ENCODE results near the gene DUSP3.
"Not testable (repeated sequence)": the region's sequence is repeated elsewhere in the genome, so short reads cannot be mapped to it uniquely, and the experiment has no call there.

Gene DUSP3

DNA sequence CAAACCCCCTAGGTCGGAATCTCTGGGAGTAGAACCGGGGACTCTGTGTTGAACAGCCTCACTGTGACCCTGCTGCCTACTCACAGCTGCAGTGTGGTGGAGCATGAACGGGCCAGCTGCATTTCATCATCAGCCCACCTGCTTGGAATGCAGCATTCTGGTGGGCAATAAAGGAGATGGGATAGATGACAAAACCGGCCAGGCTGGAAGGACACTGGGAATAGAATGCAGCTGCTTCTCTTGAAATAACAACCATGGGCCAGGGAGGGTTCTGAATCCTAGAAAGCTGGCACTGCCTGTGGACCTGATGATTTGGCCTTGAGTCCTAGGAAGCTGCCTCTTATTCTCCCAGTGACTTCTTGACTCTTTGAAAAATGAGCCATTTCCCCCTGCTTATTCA is 25.0 kb upstream of the DUSP3 start:
- FAIRE-seq (no peak), DNase-seq (ENCODE audit: insufficient read length, low spot score) (no peak)

DNA sequence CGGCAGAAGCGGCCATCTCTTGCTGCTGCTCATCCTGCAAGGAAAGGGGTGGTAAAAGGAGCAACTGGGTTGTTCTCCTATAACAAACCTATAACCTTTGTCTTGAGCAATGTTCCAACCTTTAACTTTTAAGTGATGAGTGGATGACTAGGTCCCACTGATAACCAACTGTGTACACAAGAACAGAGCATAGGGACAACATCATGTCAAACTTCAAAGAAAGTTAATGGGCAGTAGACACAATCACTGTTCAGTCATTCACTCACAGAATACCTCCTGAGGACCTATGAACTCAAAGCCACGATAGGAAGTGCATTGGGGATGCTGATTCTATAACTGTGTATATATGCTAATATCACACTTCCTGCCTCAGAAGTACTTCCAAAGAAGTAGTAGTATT is 23.1 kb upstream of the DUSP3 start:
- FAIRE-seq = peak; percentile 46

DNA sequence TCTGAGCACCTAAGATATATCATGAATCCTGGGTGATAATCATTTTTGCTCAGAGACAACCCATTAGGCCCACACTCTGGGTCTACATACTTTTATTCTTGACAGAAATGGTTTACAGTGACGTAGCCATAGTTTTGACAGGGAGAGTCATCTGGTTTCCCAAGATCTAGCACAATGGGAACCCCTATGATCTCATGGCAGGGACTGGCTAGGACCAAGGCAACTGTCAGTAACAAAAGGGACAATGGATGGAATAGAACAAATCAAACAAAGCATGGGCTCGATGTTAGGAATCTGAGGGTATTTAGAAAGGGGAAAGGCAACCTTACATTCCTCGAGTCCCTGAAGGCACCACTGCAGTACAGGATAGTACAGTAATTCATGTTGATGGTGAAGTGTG is 22.0 kb upstream of the DUSP3 start:
- FAIRE-seq (no peak), DNase-seq (ENCODE audit: insufficient read length, low spot score) (no peak)

More for the DNA sequence above, 23.1 kb upstream of the DUSP3 start:
- no peak for DNase-seq (ENCODE audit: insufficient read length, low spot score)

DNA sequence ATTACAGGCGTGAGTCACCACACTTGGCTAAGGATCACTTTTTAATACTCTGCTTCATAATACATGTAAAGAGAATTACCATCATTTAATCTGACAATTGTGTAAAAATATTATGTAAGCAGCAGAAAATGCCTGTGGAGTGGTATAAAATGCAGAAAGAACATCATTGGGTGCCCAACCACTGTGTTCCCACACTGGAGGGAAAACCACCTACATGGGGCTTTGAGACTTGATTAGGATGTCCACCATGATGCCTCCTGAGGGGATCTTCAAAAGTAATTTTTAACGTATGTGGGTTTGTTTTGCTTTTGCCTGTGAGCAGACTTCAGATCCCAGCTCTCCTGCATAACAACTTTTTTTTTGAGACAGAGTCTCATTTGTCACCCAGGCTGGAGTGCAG is 20.3 kb upstream of the DUSP3 start:
- no peak for FAIRE-seq
- DNase-seq (ENCODE audit: insufficient read length, low spot score) = no peak

DNA sequence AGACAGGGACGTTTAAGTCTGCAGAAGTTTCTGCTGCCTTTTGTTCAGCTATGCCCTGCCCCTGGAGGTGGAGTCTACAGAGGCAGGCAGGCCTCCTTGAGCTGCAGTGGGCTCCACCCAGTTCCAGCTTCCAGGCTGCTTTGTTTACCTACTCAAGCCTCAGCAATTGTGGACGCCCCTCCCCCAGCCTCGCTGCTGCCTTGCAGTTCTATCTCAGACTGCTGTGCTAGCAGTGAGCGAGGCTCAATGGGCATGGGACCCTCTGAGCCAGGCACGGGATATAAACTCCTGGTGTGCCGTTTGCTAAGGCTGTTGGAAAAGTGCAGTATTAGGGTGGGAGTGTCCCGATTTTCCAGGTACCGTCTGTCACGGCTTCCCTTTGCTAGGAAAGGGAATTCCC is 19.2 kb upstream of the DUSP3 start:
- not testable (repeated sequence) for FAIRE-seq; DNase-seq (ENCODE audit: insufficient read length, low spot score)

DNA sequence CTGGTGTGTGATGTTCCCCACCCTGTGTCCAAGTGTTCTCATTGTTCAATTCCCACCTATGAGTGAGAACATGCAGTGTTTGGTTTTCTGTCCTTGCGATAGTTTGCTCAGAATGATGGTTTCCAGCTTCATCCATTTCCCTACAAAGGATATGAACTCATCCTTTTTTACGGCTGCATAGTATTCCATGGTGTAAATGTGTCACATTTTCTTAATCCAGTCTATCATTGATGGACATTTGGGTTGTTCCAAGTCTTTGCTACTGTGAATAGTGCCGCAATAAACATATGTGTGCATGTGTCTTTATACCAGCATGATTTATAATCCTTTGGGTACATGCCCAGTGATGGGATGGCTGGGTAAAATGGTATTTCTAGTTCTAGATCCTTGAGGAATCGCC is 13.9 kb upstream of the DUSP3 start:
- DNase-seq (ENCODE audit: insufficient read length, low spot score); FAIRE-seq: not testable (repeated sequence)

DNA sequence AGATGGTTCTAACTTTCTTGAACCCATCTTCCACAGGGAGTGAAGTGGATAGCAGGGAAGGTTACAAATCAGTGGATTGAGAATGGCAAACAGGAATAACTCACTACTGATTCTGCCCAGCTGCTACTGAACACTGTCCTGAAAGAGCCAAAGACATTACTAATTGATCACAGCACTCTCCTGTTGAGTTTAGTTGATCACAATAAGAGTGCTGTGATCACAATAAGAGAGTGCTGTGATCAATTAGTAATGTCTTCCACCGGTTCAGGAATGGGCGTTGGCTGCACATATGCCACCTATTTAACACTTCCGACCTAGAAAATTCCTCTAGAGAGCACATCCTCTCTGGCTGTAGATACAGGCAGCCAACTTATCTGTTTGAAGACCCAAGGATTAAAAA is 12.8 kb upstream of the DUSP3 start:
- FAIRE-seq = peak; percentile 91

DNA sequence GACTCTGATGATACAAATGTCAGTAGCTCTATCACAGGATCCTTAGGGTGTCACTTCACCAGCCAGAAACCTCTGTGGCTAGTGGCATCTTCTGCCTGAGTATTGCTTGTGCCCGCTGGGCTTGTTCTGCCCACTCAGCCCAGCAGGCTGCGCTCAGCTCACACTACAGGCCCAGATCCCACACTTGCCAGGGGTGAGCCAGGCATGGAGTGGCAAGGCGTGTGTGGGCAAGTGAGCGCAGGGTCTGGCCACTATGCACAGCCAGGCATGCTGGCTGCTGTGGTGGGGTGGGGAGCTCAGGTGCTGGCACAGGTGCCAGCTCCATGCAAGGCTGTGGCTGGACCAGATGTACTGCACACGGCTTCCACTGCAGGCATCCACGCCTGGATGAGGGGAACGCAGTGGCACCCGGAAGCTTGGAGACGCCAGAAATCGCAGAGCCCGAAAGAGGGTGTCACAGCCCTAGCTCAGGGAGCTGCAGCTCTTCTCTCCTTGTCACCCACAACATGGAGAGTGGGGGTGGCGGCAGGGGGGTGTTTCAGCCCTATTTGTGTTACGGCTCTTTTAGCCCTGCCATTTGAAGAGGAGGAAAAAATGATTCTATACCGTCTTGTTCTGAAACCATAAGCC is 11.6 kb upstream of the DUSP3 start:
- DNase-seq (ENCODE audit: insufficient read length, low spot score) (no peak), FAIRE-seq (peak; percentile 38)

More for the DNA sequence above, 12.8 kb upstream of the DUSP3 start:
- DNase-seq (ENCODE audit: insufficient read length, low spot score) = peak; percentile 76

DNA sequence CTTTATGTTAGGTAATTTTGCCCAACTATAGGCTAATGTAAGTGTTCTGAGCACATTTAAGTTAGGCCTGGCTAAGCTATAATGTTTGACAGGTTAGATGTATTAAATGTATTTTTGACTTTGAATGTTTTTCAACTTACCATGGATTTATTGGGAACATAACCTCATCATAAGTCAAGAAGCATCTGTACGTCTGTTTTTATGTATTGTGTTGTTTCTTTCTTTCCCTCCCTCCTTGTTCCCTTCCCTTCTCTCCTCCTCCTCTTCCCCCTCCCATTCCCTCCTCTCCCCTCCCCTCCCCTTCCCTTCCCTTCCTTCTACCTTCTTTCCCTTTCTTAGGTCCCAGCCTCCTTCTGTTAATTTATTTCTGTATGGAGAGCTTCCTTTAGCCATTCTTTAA is 10.7 kb upstream of the DUSP3 start:
- no peak for FAIRE-seq

DNA sequence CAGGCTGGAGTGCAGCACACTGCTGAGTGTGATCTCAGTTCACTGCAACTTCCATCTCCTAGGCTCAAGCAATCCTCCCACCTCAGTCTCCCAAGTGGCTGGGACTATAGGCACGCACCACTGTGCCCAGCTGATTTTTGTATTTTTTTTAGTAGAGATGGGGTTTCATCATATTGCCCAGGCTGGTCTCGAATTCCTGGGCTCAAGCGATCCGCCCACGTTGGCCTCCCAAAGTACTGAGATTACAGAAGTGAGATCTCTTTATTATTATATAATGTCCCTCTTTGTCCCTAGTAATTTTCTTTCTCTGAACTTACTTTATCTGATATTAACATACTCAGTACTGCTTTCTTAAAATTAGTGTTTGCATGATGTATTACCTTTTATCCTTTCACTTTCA is 9.8 kb upstream of the DUSP3 start:
- DNase-seq (ENCODE audit: insufficient read length, low spot score) (no peak), FAIRE-seq (no peak)

More for the DNA sequence above, 10.7 kb upstream of the DUSP3 start:
- DNase-seq (ENCODE audit: insufficient read length, low spot score) = no peak

DNA sequence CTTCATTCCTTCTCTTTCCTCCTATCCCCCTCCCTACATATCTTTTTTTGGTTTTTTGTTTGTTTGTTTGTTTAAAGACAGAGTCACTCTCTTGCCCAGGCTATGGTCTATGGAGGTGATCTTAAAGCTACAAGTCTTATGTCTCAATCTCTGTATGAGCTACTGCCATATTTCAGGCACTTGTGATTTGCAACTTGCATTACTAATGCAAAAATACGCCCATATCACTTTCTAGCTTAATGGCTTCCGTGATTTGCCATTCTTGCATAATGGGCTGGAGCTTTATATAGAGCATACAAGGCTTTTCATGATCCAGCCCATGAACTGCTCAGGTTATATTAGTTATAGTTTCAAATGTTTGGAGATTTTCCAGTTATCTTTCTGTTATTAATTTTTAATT is 9.0 kb upstream of the DUSP3 start:
- no peak for DNase-seq (ENCODE audit: insufficient read length, low spot score)
- no peak for FAIRE-seq

DNA sequence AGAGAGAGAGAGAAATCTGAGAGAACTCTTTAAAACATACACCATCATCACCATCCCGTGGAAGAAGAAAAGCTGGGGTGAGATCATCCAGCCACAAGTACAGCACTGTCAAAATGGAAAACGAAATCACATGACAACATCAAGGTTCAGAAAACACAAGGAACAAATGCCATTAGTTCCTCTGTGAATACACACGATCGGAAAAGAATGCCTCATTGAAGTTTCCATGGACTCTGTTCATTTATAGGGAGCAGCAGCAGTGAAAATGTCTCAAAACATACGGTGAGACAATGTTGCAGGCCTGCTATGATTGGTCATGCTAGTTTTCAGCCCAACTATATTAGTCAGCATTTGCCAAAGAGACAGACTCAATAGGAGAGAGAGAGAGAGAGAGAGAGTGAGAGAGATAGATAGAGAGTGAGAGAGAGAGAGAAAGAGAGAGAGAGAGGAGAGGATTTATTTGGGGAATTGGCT is 5.9 kb upstream of the DUSP3 start:
- DNase-seq (ENCODE audit: insufficient read length, low spot score) = no peak

DNA sequence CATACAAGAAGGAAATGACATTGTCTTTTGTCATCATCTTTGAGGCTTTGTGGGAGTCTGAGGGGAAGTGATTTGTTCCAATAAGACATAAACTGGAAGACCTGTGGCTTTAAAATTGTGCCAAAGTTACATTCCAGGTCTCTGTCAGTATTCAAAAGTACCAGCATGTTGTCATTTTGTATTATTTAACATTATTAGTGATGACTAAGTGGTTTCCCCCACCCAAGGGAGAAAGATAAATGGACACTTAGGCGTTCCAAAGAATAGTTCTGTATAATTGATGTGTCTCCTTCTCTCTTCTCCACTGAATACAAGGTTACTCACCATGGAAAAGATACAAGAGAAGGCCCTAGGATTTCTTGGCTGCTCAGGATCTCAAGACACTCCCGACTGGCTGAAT is 5.3 kb upstream of the DUSP3 start:
- FAIRE-seq = no peak
- no peak for DNase-seq (ENCODE audit: insufficient read length, low spot score)

More for the DNA sequence above, 5.9 kb upstream of the DUSP3 start:
- no peak for FAIRE-seq

DNA sequence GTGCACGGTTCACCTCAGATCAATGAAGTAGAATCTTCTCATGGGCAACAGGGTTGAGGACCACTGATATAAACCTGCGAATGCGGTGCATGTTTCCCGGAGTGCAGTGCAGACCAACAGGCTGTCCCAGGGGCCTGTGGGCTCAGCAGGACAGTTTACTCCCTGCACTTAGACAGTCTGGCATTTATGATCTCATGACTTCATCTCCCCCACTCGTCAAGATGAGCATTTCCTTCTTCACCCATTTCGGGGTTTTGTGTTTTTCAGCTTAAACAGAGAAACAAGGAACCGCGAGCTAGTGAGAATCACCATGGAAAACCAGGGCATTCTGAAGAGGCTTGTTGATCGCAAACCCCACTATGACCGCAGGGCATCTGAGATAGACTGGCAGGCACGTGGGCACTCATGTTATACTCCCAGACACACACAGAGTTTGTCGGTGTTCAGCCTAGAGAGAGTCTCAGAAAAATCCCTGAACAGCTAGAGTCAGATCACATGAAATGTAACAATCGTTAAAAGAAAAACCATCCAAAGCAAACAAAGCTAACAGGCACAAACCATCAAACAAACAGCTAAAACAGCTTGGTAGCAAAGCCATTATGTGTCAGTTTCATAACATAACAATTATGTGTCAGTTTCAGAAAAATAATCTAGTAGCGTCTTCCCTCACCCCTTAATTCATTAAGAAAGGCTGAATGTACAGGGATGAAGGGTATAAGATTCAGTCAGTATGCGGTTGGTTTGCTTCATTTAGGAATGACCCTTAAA is 4.3 kb upstream of the DUSP3 start:
- FAIRE-seq (no peak), DNase-seq (ENCODE audit: insufficient read length, low spot score) (no peak)

DNA sequence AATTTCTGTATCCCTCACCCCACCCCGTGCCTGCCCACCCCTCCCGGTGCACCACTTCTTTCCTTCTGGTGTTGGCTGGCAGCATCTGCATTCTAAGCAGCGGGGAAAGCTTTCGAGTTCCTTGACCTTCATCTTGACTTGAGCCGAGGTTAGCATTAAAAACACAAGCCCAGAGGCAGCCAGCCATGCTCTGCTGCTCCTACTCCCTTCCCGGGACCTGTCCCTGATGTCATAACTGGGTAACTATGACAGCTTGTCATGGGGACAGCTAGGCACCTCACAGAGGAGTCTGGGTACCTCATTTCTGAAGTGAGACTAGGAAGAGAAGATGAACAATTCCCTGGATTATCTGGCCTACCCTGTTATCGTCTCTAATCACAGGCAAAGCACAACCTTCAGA is 1.4 kb upstream of the DUSP3 start, which contains the start of gene CFAP97D1:
TSS of gene CFAP97D1 (plus strand) at position 301 of the 400 bp plus-strand sequence. CDS start at position 329, 28 bp downstream.
- FAIRE-seq = no peak

DNA sequence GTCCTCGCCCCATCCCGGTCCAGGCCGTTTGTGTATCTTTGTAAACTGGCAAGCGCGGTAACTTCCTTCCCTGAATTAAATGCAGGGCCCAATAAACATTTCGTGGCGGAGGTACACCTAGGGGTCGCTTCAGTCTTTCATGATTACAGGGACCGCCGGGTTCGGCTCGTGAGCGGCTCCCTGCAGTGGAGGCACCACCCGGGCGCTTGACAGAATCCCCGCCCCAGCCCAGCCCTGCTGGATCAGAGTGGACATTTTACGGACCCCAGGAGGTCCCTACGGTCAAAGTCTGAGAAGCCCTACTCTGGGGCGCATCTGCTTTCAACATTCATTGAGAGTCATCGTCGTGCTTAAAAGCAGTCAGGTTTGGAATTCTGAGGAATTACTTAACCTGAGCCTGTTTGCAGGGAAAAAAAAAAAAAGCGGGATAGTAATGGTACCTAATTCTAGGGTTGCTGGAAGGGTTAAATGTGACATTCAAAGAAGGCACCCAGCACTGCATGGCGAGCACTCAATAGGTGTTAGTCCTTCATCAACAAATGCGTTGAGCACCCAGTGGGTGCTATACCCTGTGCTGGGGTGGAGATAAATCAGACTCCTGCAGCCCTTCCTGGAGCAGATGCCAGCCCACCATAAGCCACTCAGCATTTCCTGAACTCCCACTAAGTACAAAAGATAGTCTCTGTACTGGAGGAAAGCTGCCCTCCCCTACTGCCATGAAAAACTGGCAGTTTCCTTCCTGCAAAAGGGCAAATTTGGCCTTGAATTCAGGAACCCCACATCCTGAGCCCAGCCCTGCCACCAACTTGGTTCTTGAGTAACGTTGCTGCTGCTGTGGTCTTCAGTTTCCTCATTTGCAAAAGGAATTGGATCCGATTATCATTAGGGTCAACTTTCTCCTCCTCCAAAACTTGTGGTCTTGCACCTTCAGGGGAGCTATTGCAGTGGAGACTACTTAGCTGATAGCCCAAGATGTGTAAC is 658 bp upstream of the DUSP3 start:
- no peak for DNase-seq (ENCODE audit: insufficient read length, low spot score)
- FAIRE-seq = no peak

More for the DNA sequence above, 1.4 kb upstream of the DUSP3 start, which contains the start of gene CFAP97D1:
- DNase-seq (ENCODE audit: insufficient read length, low spot score) = no peak

DNA sequence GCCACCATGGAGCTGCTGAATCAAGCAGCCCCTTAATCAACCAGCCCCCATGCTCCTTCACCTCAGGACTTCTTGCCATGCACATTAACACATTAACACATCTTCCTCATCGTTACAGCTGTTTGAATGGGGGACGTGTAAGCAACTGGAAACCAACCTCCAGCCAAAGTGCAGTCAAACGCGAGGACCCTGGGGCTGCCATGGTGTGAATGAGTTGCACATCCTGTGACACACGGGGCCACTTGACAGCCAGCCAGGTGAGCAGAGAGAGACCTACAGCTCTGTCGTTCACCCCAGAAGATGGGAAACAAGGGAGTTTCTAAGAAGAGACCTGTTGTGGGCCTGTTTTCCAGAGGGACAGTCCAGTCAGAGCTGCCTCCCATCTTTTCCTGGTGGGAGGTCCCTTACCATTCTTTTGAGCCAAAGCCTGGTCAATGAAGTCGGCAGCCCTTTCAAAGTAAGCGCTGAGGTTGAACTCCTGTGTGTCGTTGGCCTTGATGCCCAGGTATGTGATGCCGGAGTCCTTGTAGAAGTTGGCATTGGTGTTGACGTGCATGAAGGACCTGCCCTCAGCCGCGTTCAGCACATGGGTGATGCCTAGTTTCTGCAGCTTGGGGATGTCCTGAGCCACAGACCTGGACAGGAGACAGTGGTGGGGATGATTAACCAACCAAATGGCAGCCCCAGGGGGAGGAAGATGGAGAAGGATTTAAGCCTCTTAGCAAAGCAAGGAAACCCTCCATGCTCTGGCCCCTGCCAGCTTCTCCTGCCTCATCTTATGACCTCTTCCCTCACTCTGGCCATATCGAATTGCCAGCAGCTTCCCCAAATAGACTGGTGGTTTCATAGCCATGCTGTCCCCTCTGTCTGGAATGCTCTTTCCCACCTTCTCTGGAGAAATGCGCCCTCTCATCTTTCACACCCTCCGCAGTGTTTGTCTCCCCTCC is 4.2 kb downstream of the DUSP3 start:
- no peak for DNase-seq (ENCODE audit: insufficient read length, low spot score)
- FAIRE-seq = no peak

DNA sequence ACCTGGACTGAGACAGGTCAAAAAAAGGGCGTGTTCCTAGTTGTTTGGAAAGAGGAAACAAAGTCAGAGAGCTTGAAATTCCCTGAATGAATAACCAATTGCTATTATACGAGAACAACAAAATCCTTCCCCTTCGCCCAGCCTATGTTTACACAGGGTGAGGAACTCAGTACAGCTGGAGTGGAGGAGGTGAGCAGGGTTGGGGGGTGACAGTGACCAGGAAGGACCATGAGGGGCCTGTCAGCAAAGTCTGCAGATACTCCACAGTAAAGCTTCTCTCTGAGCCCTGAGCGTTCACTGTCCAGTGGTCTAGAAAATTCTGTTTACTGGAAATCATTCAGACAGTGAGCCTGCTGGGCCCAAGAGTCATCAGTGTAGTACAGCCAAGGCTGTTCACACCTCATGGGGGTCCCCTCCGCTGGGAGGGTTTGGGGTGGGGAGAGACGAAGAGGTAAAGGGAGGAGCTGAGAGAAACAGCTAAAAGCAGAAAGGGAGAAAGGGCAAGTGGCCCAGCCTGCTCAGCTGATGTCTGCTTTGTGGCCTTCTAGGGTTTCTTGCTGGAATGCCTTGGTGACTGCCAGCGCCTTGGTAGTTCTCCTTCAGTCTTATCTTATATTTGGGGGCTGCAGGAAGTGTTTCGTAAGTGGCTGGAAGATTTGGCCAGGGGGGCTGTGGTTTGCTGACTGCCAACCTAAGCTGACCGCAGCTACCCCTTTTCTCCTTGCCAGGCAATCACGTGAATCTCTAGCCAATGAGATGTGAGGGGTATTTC is 5.7 kb downstream of the DUSP3 start:
- FAIRE-seq = no peak
- DNase-seq (ENCODE audit: insufficient read length, low spot score) = no peak

DNA sequence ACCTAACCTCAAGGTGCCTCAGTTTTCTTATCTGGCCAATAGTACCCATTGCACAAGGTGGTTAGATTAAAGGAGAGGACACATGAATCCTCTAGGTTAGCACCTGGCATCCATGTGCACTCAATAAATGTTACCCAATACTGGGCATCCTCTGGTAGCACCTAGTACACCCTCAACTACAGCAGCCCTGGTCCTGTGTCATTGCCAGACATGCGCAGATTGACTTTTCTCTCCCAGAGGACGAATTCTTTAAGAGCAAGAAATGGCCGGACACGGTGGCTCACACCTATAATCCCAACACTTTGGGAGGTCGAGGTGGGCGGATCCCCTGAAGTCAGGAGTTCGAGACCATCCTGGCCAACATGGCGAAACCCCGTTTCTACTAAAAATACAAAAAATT is 7.3 kb downstream of the DUSP3 start:
- DNase-seq (ENCODE audit: insufficient read length, low spot score) = no peak
- no peak for FAIRE-seq
